ENCODE data around the gene CCNT2.

Gene CCNT2

GRCh38 chr2:134980639-134981038 lies 62.0 kb downstream of the CCNT2 start:
- no peak for TF ChIP-seq GATA2 (IDR thresholded peaks at IDR 0.05; ENCODE audit: low read depth, low read length)
- TF ChIP-seq GATA3 (IDR thresholded peaks at IDR 0.05; ENCODE audit: low read depth, low read length) = no peak

GRCh38 chr2:134982603-134983002 lies 64.0 kb downstream of the CCNT2 start:
- TF ChIP-seq GATA3 (IDR thresholded peaks at IDR 0.05; ENCODE audit: low read depth, low read length) (no peak), GATA2 (IDR thresholded peaks at IDR 0.05; ENCODE audit: low read depth, low read length) (no peak)

- TF ChIP-seq GATA2 (IDR thresholded peaks at IDR 0.05; ENCODE audit: low read depth, low read length) = no peak
- TF ChIP-seq GATA3 (IDR thresholded peaks at IDR 0.05; ENCODE audit: low read depth, low read length) = no peak
Observed at GRCh38 chr2:134985061-134985460, 66.4 kb downstream of the CCNT2 start.

GRCh38 chr2:134988994-134989605 lies 70.5 kb downstream of the CCNT2 start:
- TF ChIP-seq GATA3 (IDR thresholded peaks at IDR 0.05; ENCODE audit: low read depth, low read length) (no peak), GATA2 (IDR thresholded peaks at IDR 0.05; ENCODE audit: low read depth, low read length) (no peak)

GRCh38 chr2:134999521-134999920 lies 80.9 kb downstream of the CCNT2 start:
- TF ChIP-seq GATA2 (IDR thresholded peaks at IDR 0.05; ENCODE audit: low read depth, low read length) (no peak), GATA3 (IDR thresholded peaks at IDR 0.05; ENCODE audit: low read depth, low read length) (no peak)

- TF ChIP-seq GATA3 (IDR thresholded peaks at IDR 0.05; ENCODE audit: low read depth, low read length) (no peak), GATA2 (IDR thresholded peaks at IDR 0.05; ENCODE audit: low read depth, low read length) (no peak)
Observed at GRCh38 chr2:135002836-135003235, 84.2 kb downstream of the CCNT2 start.

GRCh38 chr2:135004005-135004746 lies 85.6 kb downstream of the CCNT2 start:
- TF ChIP-seq GATA3 (IDR thresholded peaks at IDR 0.05; ENCODE audit: low read depth, low read length) (no peak), GATA2 (IDR thresholded peaks at IDR 0.05; ENCODE audit: low read depth, low read length) (no peak)

- TF ChIP-seq GATA2 (IDR thresholded peaks at IDR 0.05; ENCODE audit: low read depth, low read length) (no peak), GATA3 (IDR thresholded peaks at IDR 0.05; ENCODE audit: low read depth, low read length) (no peak)
Observed at GRCh38 chr2:135005753-135006152, 87.1 kb downstream of the CCNT2 start.
